ENCODE data around the gene AQP2.

AQP2 gene

GRCh38 chr12:49912345-49913255, 37.9 kb upstream of the AQP2 start:
- no peak overlapping the region for H3K27ac ChIP-seq
- TF ChIP-seq ZFX (IDR thresholded peaks at IDR 0.05; ENCODE audit: borderline replicate concordance) (no peak), CTCF (IDR thresholded peaks at IDR 0.05) (no peak)

- TF ChIP-seq ZFX (IDR thresholded peaks at IDR 0.05; ENCODE audit: borderline replicate concordance) (no peak), CTCF (IDR thresholded peaks at IDR 0.05) (no peak)
- H3K27ac ChIP-seq, result no peak overlapping the region
Measured at GRCh38 chr12:49916129-49916919, 34.2 kb upstream of the AQP2 start.

GRCh38 chr12:49917166-49917787, 33.3 kb upstream of the AQP2 start:
- H3K27ac ChIP-seq, result no peak overlapping the region
- TF ChIP-seq ZFX (IDR thresholded peaks at IDR 0.05; ENCODE audit: borderline replicate concordance), result no peak
- no peak for TF ChIP-seq CTCF (IDR thresholded peaks at IDR 0.05)

GRCh38 chr12:49917788-49918173, 32.8 kb upstream of the AQP2 start:
- TF ChIP-seq ZFX (IDR thresholded peaks at IDR 0.05; ENCODE audit: borderline replicate concordance) (no peak), CTCF (IDR thresholded peaks at IDR 0.05) (no peak)
- H3K27ac ChIP-seq, result no peak overlapping the region

- no peak for TF ChIP-seq CTCF (IDR thresholded peaks at IDR 0.05)
Measured at GRCh38 chr12:49920241-49920914, 30.2 kb upstream of the AQP2 start.

GRCh38 chr12:49920915-49921286, 29.6 kb upstream of the AQP2 start:
- TF ChIP-seq ZFX (IDR thresholded peaks at IDR 0.05; ENCODE audit: borderline replicate concordance), result no peak
- no peak for TF ChIP-seq CTCF (IDR thresholded peaks at IDR 0.05)
- H3K27ac ChIP-seq, result no peak overlapping the region

More at GRCh38 chr12:49920241-49920914, 30.2 kb upstream of the AQP2 start:
- H3K27ac ChIP-seq, result no peak overlapping the region
